Stimulated activated CD8-positive, alpha-beta memory T cell treated with anti-CD3 and anti-CD28 coated beads, Interleukin-7, amount 100 ng/mL, for 48 hours (primary cell): ENCODE data around the gene TAS1R1.
"Not testable (repeated sequence)": the region's sequence is repeated elsewhere in the genome, so short reads cannot be mapped to it uniquely, and the experiment has no call there.

ENCODE experiments used
- DNase-seq, 2 donors: peaks; one replicate each; pipeline ENCODE4 v3.0.0-alpha.2; 2020; ENCODE audit warnings: low read depth in 1 of 2; ENCODE audit errors: extremely low read depth in 1 of 2

Gene TAS1R1

GRCh38 chr1:6588128-6588892 is 33.2 kb downstream of the TAS1R1 start:
- no peak for DNase-seq

DNA sequence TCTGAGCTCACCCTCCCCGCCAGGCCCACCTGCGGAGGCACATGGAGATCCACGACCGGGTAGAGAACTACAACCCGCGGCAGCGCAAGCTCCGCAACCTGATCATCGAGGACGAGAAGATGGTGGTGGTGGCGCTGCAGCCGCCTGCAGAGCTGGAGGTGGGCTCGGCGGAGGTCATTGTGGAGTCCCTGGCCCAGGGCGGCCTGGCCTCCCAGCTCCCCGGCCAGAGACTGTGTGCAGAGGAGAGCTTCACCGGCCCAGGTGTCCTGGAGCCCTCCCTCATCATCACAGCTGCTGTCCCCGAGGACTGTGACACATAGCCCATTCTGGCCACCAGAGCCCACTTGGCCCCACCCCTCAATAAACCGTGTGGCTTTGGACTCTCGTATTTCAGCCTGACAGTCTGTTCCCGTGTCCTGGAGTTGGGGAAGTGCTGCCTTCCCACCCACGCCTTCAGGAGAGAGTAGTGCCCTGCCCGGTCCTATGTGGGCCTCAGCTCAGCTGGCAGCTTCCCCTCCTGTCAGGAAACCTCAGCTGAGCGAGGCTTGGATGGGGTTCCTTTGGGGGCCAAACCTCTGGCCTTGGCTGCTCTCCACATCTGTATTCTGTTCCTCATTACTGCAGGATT is 33.9 kb downstream of the TAS1R1 start:
- no peak for DNase-seq

DNA sequence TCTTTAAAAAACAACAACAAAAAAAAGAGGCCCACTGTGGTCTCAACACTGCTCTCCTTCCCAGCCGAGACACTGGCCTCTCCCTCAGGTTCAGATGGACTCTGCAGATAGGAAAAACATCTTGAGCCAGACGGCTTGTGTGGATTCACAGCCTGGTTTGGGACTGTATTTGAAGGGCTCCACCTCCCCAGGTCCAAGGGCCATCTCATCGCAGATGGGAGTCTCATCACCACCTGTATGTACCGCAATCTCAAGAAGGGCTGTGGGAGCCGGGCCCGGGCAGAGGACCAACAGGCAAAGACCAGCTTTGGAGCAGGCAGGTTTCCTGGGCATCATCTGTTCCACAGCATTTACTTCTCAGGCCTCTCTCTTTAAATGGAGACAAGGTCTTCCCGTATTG is 34.9 kb downstream of the TAS1R1 start:
- no peak for DNase-seq

DNA sequence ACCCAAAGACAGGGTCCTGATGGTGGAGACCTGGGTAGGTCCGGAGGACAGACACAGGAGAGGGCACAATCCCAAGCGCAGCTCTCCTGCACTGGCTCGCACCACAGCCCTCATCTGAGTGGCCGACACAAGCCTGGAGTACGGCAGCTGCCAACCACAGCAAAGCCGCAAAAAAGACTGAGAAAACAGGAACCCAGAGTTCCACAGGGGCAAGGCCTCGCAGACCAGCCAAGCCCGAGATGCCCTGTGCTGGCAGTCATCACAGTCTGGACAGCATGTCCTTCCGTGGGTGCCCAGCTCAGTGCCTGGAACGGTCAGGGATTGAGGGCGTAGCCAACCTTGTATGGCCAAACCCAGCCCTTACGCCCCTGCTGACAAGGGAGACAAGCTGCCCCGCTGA is 36.1 kb downstream of the TAS1R1 start:
- no peak for DNase-seq

- DNase-seq = no peak
Observed at GRCh38 chr1:6591644-6592043, 36.5 kb downstream of the TAS1R1 start.

GRCh38 chr1:6592441-6592840 is 37.3 kb downstream of the TAS1R1 start:
- DNase-seq = no peak

GRCh38 chr1:6592865-6593593 is 37.9 kb downstream of the TAS1R1 start:
- no peak for DNase-seq

DNA sequence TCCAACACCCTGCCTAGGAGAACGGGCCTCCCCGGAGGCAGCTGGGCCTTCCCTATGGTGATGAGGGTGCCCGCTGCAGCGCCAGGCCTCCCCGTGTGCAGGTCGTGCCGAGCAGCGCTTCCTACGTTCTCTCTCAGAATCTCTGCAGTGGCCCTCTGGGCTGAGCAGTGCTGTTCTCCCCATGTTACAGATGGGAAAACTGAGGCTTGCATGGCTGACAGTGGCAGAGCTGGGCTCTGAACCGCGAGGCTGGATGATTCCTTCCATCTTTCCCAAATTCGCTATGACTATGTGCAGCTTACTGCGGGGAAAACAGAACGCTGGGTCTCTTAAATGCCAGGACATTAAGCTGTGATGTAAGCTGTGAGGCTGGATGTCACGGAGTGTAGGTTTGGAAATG is 38.7 kb downstream of the TAS1R1 start:
- no peak for DNase-seq

DNA sequence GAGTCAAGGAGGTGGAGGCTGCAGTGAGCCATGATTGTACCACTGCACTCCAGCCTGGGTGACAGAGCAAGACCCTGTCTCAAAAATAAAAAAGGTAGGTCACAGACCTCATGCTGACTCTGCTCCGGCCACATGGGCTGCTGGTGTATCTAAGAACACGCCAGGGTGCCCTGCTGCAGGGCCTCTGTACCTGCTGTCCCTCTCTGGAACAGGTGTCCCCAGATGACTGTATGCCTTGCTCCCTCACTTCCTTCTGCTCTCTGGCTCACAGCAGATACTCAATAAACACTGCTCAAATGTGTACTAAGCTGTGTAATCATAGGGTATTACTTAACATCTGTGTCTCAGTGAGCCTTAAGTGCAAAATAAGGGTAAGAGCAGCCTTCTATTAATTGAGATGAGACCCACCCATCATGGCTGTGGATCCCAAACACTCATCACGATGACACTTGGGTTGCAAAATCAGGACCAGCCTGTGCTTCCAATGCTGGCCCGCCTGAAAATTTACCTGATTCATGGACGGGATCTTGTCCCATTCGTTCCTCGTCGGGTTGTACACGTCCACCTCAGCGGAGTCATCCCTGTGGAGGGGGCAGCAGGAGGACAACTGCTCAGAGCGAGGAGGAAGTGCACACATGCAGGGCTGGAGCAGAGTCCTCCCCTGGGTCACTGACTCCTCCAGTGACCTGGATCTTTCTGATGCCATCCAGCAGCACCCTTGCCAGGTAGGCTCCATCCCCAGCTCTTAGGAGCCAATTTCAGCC is 40.1 kb downstream of the TAS1R1 start:
- DNase-seq = no peak

DNA sequence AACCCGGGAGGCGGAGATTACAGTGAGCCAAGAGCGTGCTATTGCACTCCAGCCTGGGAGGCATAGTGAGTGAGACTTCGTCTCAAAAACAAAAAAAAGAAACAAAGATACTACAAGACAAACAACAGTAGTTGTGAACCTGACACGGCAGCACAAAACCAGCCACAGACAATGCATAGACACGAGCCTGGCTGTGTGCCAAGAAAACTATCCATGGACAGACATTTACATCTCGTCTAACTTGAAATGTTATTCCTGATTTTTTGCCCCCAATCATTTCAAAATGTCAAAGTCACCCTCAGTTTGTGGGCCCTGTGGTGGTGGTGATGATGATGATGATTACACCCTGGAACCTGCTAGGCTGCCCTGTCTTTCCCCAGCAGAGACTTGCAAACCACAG is 41.2 kb downstream of the TAS1R1 start:
- no peak for DNase-seq

- DNase-seq = no peak
Observed at GRCh38 chr1:6596886-6597776, 42.0 kb downstream of the TAS1R1 start.

GRCh38 chr1:6597777-6598131 is 42.6 kb downstream of the TAS1R1 start:
- no peak for DNase-seq

- DNase-seq = peak in 1 of 2 donors; percentile 69
Observed at GRCh38 chr1:6599141-6599975, 44.3 kb downstream of the TAS1R1 start.

DNA sequence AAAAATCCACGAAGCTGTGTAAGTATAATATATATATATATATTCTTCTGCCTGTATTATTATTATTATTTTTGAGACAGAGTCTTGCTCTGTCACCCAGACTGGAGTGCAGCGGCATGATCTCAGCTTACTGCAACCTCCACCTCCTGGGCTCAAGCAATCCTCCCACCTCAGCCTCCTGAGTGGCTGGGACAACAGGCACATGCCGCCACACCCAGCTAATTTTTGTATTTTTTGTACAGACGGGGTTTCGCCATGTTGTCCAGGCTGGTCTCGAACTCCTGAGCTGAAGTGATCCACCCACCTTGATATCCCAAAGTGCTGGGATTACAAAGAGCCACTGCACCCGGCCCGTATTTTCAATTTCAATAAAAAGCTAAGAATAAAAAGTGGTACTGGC is 44.9 kb downstream of the TAS1R1 start:
- DNase-seq = not testable (repeated sequence)

- no peak for DNase-seq
Observed at GRCh38 chr1:6600410-6601048, 45.4 kb downstream of the TAS1R1 start.

- DNase-seq = peak in 1 of 2 donors; percentile 88
Observed at GRCh38 chr1:6601049-6601922, 46.2 kb downstream of the TAS1R1 start.

DNA sequence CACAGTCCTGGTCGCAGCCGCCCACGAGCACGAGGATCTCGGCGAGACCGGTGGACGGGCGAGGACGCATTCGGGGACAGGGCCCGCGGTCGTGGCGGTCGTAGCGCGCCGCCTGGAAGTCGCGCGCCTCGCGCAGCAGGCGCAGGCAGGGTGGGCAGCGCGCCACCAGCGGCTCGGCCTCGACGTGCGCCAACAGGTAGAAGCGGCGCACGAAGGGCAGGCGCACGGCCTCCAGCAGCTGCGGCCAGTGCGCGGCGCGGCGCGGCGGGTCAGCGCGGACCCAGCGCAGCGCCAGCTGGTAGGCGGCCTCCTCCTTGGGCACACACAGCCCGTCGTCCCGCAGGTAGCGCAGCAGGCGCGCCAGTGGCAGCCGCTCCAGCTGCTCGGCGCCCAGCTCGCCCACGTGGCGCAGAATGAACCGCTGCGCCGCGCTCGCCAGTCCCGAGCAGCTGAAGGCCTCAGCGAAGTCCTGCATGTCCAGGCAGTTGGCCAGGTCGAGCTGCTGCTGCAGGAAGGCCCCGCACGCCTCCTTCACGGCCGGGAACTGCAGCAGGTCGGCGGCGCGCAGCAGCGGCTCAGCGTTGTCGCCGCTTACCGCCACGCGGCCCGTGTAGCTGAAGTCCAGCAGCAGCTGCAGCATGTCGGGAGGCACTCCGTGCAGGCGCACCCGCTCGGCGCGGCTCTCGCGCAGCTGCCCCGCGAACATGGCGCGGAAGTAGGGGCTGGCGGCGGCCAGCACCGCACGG is 47.0 kb downstream of the TAS1R1 start:
- no peak for DNase-seq
